K562 (cell line): ENCODE measurements around the gene STK24. TPM values are rescaled to one million over a fixed set of nuclear protein-coding genes. Genes with fewer than 3 reads are reported as not detected.

Experiments used
- ARID3B ChIP-seq: fragments of 250-450 bp; sonication (Bioruptor Pico); IDR thresholded peaks from 2 replicates; pipeline ENCODE4 v1.4.0; 2020; ENCODE audit warnings: borderline replicate concordance
- DNMT1 ChIP-seq: fragments of 450-650 bp; IDR thresholded peaks from 2 replicates; pipeline ENCODE4 v1.6.1; 2016; ENCODE audit warnings: antibody characterized with exemption, mild to moderate bottlenecking
- FOXK2 ChIP-seq, 2 experiments: fragments of 450-650 bp; IDR thresholded peaks in 1 of 2; conservative IDR thresholded peaks in 1 of 2; 2 replicates each; pipeline ENCODE4 v1.6.1; 2016; ENCODE audit warnings: low read depth in 2 of 2, mild to moderate bottlenecking in 1 of 2
- GTF2E2 ChIP-seq: fragments of 200-800 bp; sonication (Bioruptor generic); IDR thresholded peaks from 2 replicates; pipeline ENCODE4 v1.6.1; 2016; ENCODE audit warnings: missing genetic modification characterization, missing compliant biosample characterization
- HDAC2 ChIP-seq: fragments of 450-650 bp; IDR thresholded peaks from 2 replicates; pipeline ENCODE4 v1.6.1; 2016; ENCODE audit warnings: mild to moderate bottlenecking
- HMBOX1 ChIP-seq: sonication (generic); IDR thresholded peaks from 2 replicates; pipeline ENCODE4 v1.6.1; 2016
- MBD2 ChIP-seq: sonication (generic); IDR thresholded peaks from 2 replicates; pipeline ENCODE4 v1.6.1; 2016; ENCODE audit warnings: low read depth, borderline replicate concordance
- NFYB ChIP-seq: IDR thresholded peaks from 2 replicates; pipeline ENCODE4 v1.6.1; 2011; ENCODE audit warnings: mild to moderate bottlenecking, moderate library complexity; ENCODE audit not compliant: insufficient read length; ENCODE audit errors: extremely low read depth
- RBM22 ChIP-seq: fragments of 200-400 bp; formaldehyde crosslinking; IDR thresholded peaks from 2 replicates; pipeline ENCODE4 v1.6.1; 2018; ENCODE audit warnings: low read length, low read depth; ENCODE audit not compliant: poor library complexity, severe bottlenecking
- SNRNP70 ChIP-seq: fragments of 200-400 bp; formaldehyde crosslinking; optimal IDR thresholded peaks from 2 replicates; pipeline ENCODE3; 2017; ENCODE audit warnings: low read depth, low read length
- ZBTB2 ChIP-seq: fragments of 450-650 bp; IDR thresholded peaks from 2 replicates; pipeline ENCODE4 v1.6.1; 2016; ENCODE audit warnings: antibody characterized with exemption
- ZNF318 ChIP-seq, 2 experiments: fragments of 450-650 bp; IDR thresholded peaks; 2 replicates each; pipeline ENCODE4 v1.6.1; 2016; ENCODE audit warnings: mild to moderate bottlenecking in 2 of 2, borderline replicate concordance in 1 of 2, low read depth in 1 of 2, moderate library complexity in 1 of 2
- polyA plus RNA-seq, 8 experiments: library from polyadenylated mRNA; depleted of rRNA in 4 of 8; stranded (reverse) in 5 of 8; unstranded in 3 of 8; fragments of >200 nt; fragmentation: Nextera tagmentation in 2 of 8; fragmentation: Illumina TruSeq in 1 of 8; extraction: Ambion mirVana in 2 of 8; extraction: Trizol in 1 of 8; gene quantifications; 2 replicates each; pipeline versions ENCODE4 v1.2.1 to v1.2.3, GENCODE V29; 2011 to 2014; ENCODE audit warnings: inconsistent platforms in 1 of 8, missing spikeins in 1 of 8
- total RNA-seq, 7 experiments: library from RNA; depleted of rRNA in 6 of 7; stranded (reverse); fragments of >200 nt in 6 of 7; fragmentation: Illumina TruSeq in 2 of 7; extraction: Trizol in 2 of 7; gene quantifications; 2 replicates each; pipeline versions ENCODE4 v1.2.1 to v1.2.3, GENCODE V29; 2011 to 2021; ENCODE audit warnings: low replicate concordance in 1 of 7

The STK24 gene
- total and polyA plus RNA-seq, 9 of the 15 experiments (the other 6 are each of a cell fraction or from before 2014, with no cell fraction given) = 3.8 to 78.4 (median 28.2) TPM

GRCh38 chr13:98480915-98481877 lies 95.7 kb downstream of the STK24 start (continued):
- TF ChIP-seq ZNF318 (IDR thresholded peaks at IDR 0.05; ENCODE audit: borderline replicate concordance in 1 of 2, low read depth in 1 of 2) = peak in 1 of 2 experiments; percentile 94; a peak in 2 of 4 replicates
- TF ChIP-seq SNRNP70 = no peak
- no peak; the same call in 1 of the 2 replicates for TF ChIP-seq ZBTB2
- TF ChIP-seq ARID3B (CRISPR knock-in tag) = no peak
- TF ChIP-seq MBD2 = 0 out of 2 replicates have a peak, but pooled peaks have one; percentile 8
- no peak for TF ChIP-seq RBM22
- peak; percentile 16 to 66; a peak in 1 of 4 replicates for TF ChIP-seq FOXK2 (conservative IDR thresholded peaks at IDR 0.05 in 1 of 2, IDR thresholded peaks at IDR 0.05 in 1 of 2; ENCODE audit: low read depth in 2 of 2)
- no peak for TF ChIP-seq NFYB
- TF ChIP-seq HDAC2 = 0 out of 2 replicates have a peak, but pooled peaks have one; percentile 67
- peak; percentile 66 for TF ChIP-seq HMBOX1
- TF ChIP-seq DNMT1 = no peak
- no peak for TF ChIP-seq GTF2E2 (tag)
